ENCODE results near the gene SLC35E2B. TPM values are rescaled to one million over a fixed set of nuclear protein-coding genes. Genes with fewer than 3 reads are reported as not detected.
A peak's percentile ranks its signal among the peaks of the same experiment; 100 is the strongest.
"Not testable (repeated sequence)": the region's sequence is repeated elsewhere in the genome, so short reads cannot be mapped to it uniquely, and the experiment has no call there.

SLC35E2B gene
- total and polyA plus RNA-seq, 5 donors = 14.3 to 29.5 (median 23.6) TPM

GRCh38 chr1:1702506-1702905 is 9.9 kb upstream of the SLC35E2B start:
- H3K4me1 ChIP-seq (ENCODE audit: control insufficient read depth, insufficient read depth, low read length); intact Hi-C loops (cut with DNase I); H3K27ac ChIP-seq (ENCODE audit: low read length); H3K27me3 ChIP-seq (ENCODE audit: control insufficient read depth, insufficient read depth); H3K9me3 ChIP-seq (ENCODE audit: control insufficient read depth, low read length); H3K4me3 ChIP-seq (ENCODE audit: low read length); DNase-seq; ATAC-seq: not testable (repeated sequence)
- WGBS = 86% methylated on average over 7 of the region's 18 CpGs

DNA sequence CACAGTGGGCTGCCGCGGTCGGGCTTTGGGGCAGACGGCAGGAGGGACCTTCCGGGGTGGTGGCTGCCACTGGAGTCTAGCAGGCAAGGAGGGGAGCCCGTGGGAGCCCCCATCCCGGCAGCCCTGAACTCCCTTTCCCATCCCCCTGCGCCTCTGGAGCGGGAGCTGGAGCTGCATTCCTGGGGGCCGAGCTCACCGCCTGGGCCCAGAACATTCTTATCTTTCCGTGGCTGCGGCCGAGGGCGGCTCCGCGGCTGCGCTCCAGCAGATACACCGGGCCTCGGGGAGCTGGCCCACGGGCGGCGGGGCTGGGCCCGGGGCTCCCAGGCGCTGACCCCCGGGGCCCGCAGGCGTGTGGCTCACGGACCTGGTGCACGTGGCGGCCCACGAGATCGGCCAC is 8.0 kb upstream of the SLC35E2B start:
- H3K4me1 ChIP-seq (ENCODE audit: control insufficient read depth, insufficient read depth, low read length); H3K27me3 ChIP-seq (ENCODE audit: control insufficient read depth, insufficient read depth); H3K4me3 ChIP-seq (ENCODE audit: low read length); intact Hi-C loops (cut with DNase I); H3K27ac ChIP-seq (ENCODE audit: low read length); DNase-seq; H3K9me3 ChIP-seq (ENCODE audit: control insufficient read depth, low read length): not testable (repeated sequence)
- WGBS = no CpG with 5 or more reads among the region's 33 CpGs
- peak; percentile 51 to 65 for ATAC-seq

DNA sequence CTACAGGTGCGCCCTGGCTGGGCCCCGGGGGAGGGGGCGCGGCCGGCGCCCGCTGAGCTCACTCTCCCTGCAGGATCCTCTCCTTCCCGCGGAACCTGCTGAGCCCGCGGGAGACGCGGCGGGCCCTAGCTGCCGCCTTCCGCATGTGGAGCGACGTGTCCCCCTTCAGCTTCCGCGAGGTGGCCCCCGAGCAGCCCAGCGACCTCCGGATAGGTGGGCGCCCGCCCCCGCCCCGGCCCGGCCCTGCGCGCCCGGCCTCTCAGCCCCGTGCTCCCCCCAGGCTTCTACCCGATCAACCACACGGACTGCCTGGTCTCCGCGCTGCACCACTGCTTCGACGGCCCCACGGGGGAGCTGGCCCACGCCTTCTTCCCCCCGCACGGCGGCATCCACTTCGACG is 7.5 kb upstream of the SLC35E2B start:
- DNase-seq; H3K27ac ChIP-seq (ENCODE audit: low read length); H3K4me3 ChIP-seq (ENCODE audit: low read length); H3K4me1 ChIP-seq (ENCODE audit: control insufficient read depth, insufficient read depth, low read length); H3K9me3 ChIP-seq (ENCODE audit: control insufficient read depth, low read length); intact Hi-C loops (cut with DNase I); H3K27me3 ChIP-seq (ENCODE audit: control insufficient read depth, insufficient read depth): not testable (repeated sequence)
- no CpG with 5 or more reads among the region's 45 CpGs for WGBS
- peak; percentile 4 to 10 for ATAC-seq

- DNase-seq = peak in 2 of 3 donors; percentile 34 to 49
- WGBS = 92% methylated on average over 13 of the region's 19 CpGs
- H3K4me3 ChIP-seq (ENCODE audit: low read length); intact Hi-C loops (cut with DNase I); H3K4me1 ChIP-seq (ENCODE audit: control insufficient read depth, insufficient read depth, low read length); H3K27ac ChIP-seq (ENCODE audit: low read length); H3K9me3 ChIP-seq (ENCODE audit: control insufficient read depth, low read length); H3K27me3 ChIP-seq (ENCODE audit: control insufficient read depth, insufficient read depth); ATAC-seq: not testable (repeated sequence)
These were observed 6.5 kb upstream of the SLC35E2B start for GRCh38 chr1:1699061-1699460.

GRCh38 chr1:1697358-1698183 is 5.0 kb upstream of the SLC35E2B start:
- peak in 2 of 3 donors; percentile 23 to 44 for DNase-seq
- H3K4me3 ChIP-seq (ENCODE audit: low read length); H3K27ac ChIP-seq (ENCODE audit: low read length); intact Hi-C loops (cut with DNase I); ATAC-seq; H3K9me3 ChIP-seq (ENCODE audit: control insufficient read depth, low read length); H3K4me1 ChIP-seq (ENCODE audit: control insufficient read depth, insufficient read depth, low read length); H3K27me3 ChIP-seq (ENCODE audit: control insufficient read depth, insufficient read depth): not testable (repeated sequence)
- 80% methylated on average over 20 of the region's 26 CpGs for WGBS

DNA sequence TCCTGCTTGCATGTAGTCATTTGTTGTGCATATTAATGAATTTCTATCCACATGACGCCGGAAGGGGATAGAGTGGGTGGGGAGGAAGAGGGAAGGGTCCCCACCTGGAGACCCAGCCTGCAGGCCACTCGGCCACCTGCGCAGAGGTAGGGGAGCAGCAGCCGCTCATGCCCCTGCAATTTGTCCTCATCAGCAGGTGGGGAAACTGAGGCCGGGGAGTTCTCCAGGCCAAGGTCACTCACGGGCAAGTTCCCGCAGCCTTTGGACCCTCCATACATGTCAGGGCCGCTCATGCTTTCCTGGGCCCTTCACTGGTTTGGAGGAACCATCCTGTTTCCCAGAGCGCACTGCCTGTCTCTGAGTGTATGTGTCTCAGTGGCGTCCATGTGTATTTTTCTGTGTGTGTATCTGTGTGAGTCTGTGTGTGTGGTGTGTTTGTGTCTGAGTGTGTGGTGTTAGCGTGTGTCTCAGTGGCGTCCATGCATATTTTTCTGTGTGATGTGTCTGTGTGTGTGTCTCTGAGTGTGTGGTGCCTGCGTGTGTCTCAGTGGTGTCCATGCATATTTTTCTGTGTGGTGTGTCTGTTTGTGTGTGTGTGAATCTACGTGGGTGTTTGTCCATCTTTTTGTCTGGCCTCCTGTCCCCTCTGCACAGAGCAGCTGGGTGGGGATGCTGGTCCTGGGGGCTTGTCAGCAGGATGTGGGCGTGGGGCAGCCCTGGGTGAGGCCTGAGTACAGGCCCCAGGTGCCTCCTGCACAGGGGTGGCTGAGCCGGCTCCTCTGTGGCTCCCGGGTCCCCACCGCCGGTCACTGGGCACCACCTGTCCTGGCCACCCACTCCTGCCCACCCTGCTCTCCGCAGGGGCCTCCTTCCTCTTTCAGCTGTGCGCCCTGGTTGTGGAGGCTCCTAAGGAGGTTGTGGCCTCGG is 4.1 kb upstream of the SLC35E2B start:
- WGBS = 92% methylated on average over 19 of the region's 23 CpGs
- H3K27ac ChIP-seq (ENCODE audit: low read length); H3K27me3 ChIP-seq (ENCODE audit: control insufficient read depth, insufficient read depth); H3K4me3 ChIP-seq (ENCODE audit: low read length); H3K9me3 ChIP-seq (ENCODE audit: control insufficient read depth, low read length); H3K4me1 ChIP-seq (ENCODE audit: control insufficient read depth, insufficient read depth, low read length); intact Hi-C loops (cut with DNase I); ATAC-seq: not testable (repeated sequence)
- peak in 2 of 3 donors; percentile 31 to 40 for DNase-seq

- ATAC-seq = peak; percentile 83
- Histone ChIP-seq H3K27ac (ENCODE audit: low read length) (peak overlapping the region; percentile 77), H3K4me3 (ENCODE audit: low read length) (peak overlapping the region; percentile 58)
- H3K4me1 ChIP-seq (ENCODE audit: control insufficient read depth, insufficient read depth, low read length); H3K9me3 ChIP-seq (ENCODE audit: control insufficient read depth, low read length); H3K27me3 ChIP-seq (ENCODE audit: control insufficient read depth, insufficient read depth); intact Hi-C loops (cut with DNase I): not testable (repeated sequence)
- under 1% methylated on average over 32 of the region's 45 CpGs for WGBS
- DNase-seq = peak; percentile 42 to 92 (median 89)
These were observed 276 bp downstream of the SLC35E2B start for GRCh38 chr1:1692324-1692713.

GRCh38 chr1:1691443-1691842 is 1.2 kb downstream of the SLC35E2B start:
- peak in 1 of 3 donors; percentile 2 for DNase-seq
- H3K27ac ChIP-seq (ENCODE audit: low read length); H3K27me3 ChIP-seq (ENCODE audit: control insufficient read depth, insufficient read depth); H3K4me3 ChIP-seq (ENCODE audit: low read length); H3K4me1 ChIP-seq (ENCODE audit: control insufficient read depth, insufficient read depth, low read length); H3K9me3 ChIP-seq (ENCODE audit: control insufficient read depth, low read length); ATAC-seq; intact Hi-C loops (cut with DNase I): not testable (repeated sequence)
- 0% methylated on average over 3 of the region's 16 CpGs for WGBS

- 93% methylated on average over 7 of the region's 7 CpGs for WGBS
- ATAC-seq; intact Hi-C loops (cut with DNase I); H3K4me1 ChIP-seq (ENCODE audit: control insufficient read depth, insufficient read depth, low read length); H3K9me3 ChIP-seq (ENCODE audit: control insufficient read depth, low read length); H3K4me3 ChIP-seq (ENCODE audit: low read length); H3K27ac ChIP-seq (ENCODE audit: low read length); H3K27me3 ChIP-seq (ENCODE audit: control insufficient read depth, insufficient read depth): not testable (repeated sequence)
- DNase-seq = peak in 1 of 3 donors; percentile 7
These were observed 3.1 kb downstream of the SLC35E2B start for GRCh38 chr1:1689526-1689925.

- H3K4me1 ChIP-seq (ENCODE audit: control insufficient read depth, insufficient read depth, low read length) = no peaks in the 10 kb centered on the region
- H3K27ac ChIP-seq (ENCODE audit: low read length) = no peak overlapping the region
- 96% methylated on average over 9 of the region's 9 CpGs for WGBS
- H3K9me3 ChIP-seq (ENCODE audit: control insufficient read depth, low read length) = no peaks in the 10 kb centered on the region
- intact Hi-C loops (cut with DNase I) = no loop called here
- DNase-seq = peak in 2 of 3 donors; percentile 3 to 4
- H3K4me3 ChIP-seq (ENCODE audit: low read length) = no peak overlapping the region
- H3K27me3 ChIP-seq (ENCODE audit: control insufficient read depth, insufficient read depth) = no peaks in the 10 kb centered on the region
- no peak for ATAC-seq
These were observed 4.7 kb downstream of the SLC35E2B start for GRCh38 chr1:1687846-1688245.
